ENCODE measurements around the gene PLXNB3.

PLXNB3 gene

GRCh38 chrX:153818571-153819383, 54.7 kb downstream of the PLXNB3 start:
- no peak for DNase-seq

DNA sequence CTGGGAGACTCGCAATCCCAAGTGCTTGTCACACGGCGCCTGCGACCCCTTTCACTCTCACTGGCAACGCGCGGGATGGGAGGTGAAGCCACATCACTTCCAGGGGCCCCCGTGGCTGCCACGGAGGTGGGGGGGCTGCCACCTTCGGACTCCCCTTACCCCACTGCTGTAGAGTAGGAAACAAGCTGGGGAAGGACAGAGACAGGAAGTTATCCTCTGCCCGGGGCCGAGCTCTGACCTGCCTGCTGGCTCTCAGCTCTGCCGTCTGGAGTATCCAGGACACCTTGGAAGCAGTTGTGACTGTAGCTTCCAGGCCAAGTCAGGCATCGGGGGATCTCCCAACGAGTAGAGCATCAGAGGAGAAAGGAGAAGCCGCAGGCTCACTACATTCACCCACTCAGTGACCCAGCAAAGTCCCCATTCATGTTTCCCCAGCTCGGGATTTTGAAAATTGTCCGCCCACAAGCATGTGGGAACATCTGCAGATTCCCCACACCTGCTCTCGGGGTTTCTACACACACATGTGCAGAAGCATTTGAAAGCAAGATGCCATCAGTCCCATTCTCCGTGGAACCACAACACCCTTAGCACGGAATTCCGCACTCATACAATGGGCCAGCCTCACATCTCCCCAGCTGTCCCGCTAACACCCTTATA, 55.5 kb downstream of the PLXNB3 start:
- DNase-seq = no peak

DNA sequence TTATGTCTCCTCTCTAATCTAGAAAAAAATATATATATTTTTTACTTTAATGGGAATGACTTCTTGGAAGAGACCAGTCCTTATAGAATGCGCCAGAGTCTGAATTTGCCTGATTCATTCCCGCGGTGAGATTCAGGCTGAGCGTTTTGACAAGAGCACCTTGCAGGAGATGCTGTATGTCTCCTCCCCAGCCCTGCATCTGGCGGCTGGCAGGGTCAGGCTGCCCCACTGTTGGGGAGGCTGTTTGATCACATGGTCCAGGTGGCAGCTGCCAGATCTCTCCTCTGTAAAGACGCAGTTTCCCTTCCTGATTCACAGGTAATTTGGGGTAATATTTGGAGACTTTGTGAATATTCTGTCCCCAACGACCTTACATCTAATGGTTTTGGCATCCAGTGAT, 56.6 kb downstream of the PLXNB3 start:
- DNase-seq = no peak

GRCh38 chrX:153821066-153821465, 57.0 kb downstream of the PLXNB3 start:
- DNase-seq = no peak

DNA sequence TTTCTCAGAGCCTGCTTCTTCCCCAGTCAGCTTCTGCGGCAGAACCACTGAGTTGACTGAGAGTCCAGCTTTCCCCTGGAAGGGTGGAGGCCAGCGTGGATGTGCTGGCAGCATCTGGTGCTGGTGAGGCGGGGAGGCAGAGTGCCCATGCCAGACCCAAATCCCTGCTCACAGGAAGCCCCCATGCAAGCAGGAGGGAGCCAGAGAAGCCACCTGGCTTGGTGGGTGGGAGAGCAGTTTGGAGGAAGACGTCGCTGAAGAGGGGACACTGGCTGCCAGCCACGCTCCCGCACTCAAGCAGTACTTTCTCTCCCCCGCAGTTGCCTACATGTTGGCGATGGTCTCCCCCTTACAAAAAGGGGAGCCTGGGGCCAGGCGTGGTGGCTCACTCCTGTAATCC, 60.3 kb downstream of the PLXNB3 start:
- no peak for DNase-seq

- DNase-seq = no peak
These were observed 61.0 kb downstream of the PLXNB3 start for GRCh38 chrX:153825042-153825441.

All from NCI-H1436 treated with DMSO at 0.1 percent for 48 hours (cell line).